ENCODE measurements around the gene DHRS3. TPM values are rescaled to one million over a fixed set of nuclear protein-coding genes. Genes with fewer than 3 reads are reported as not detected.

The DHRS3 gene
- total and polyA plus RNA-seq, 8 donors: 15.1 to 103 (median 58.2) TPM

DNA sequence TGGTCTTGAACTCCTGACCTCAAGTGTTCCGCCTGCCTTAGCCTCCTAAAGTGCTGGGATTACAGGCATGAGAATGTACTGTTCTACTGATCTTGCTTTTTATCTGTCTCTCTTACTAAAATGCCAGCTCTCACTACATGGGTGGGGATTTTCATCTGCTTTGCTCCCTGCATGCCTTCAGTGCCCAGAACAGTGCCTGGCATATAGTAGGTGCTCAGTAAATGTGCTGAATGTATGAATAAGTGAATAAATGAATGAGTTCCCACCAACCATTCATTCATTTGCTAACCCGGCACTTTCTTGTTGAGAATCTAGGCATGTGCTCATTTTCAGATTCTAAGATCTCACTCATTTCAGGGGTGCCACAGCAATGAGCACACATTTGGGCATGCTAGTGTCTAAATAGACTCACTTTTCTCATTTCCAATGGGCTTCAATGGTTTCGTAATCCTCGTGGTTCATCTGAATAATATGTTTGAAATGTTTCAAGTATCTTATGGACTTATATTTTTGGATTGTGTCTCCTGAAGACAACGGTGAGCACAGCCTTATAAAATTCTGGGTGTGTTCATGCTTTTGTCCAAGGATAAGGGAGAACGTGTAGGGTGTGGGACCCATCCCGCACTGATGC lies 7.6 kb downstream of the DHRS3 start:
- Histone ChIP-seq H3K9me3 (peaks cover 0 to 5% (median 0%) of the 10 kb centered on the region in 4 donors), H3K27me3 (no peaks in the 10 kb centered on the region), H3K27ac (peak overlapping the region in 2 of 5 donors; percentile 27 to 34), H3K4me3 (no peak overlapping the region), H3K4me1 (peaks cover 44 to 77% (median 62%) of the 10 kb centered on the region in 4 donors), H3K36me3 (peaks cover 10 to 64% (median 51%) of the 10 kb centered on the region in 4 donors)
- 84 to 92% (median 87%) methylated on average over 7 of the region's 7 CpGs for WGBS, 5 donors
- DNase-seq: no peak
- intact Hi-C loops (cut with DNase I; ENCODE audit: low total_unique reads): no loop called here
- TF ChIP-seq POLR2AphosphoS5 (IDR thresholded peaks at IDR 0.05): no peak
- no peak for TF ChIP-seq EP300 (IDR thresholded peaks at IDR 0.05)
- TF ChIP-seq CTCF (IDR thresholded peaks at IDR 0.05): no peak
- TF ChIP-seq POLR2A (IDR thresholded peaks at IDR 0.05): no peak

DNA sequence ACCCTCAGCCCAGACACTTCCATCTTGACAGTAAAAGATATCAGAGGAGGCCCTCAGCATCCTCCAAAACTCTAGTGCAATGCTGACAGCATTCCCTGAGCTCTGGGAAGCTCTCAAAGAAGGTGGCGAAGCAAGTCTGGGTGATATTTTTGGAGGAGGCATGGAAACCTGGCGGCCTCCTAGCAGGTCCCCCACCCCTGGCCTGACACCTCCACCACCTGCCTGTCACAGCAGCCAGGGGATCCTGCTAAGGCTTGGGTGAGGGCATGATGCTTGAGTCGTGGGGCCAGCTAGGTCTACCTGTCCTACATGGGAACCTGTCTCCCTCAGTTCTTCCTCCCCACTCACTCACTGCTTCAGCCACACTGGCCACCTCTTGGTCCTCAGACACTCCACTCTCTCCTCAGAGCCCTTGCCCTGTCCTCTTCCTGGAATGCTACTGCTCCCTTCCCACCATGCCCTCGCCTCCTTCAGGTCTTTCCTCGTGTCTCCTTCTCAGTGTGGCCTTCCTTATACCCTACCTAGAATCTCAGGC lies 8.5 kb downstream of the DHRS3 start:
- TF ChIP-seq POLR2A (IDR thresholded peaks at IDR 0.05) (no peak), POLR2AphosphoS5 (IDR thresholded peaks at IDR 0.05) (no peak), CTCF (IDR thresholded peaks at IDR 0.05) (no peak), EP300 (IDR thresholded peaks at IDR 0.05) (no peak)
- no peaks in the 10 kb centered on the region for H3K27me3 ChIP-seq
- no peak overlapping the region for H3K4me3 ChIP-seq
- peak overlapping the region; percentile 10 to 62 (median 47) for H3K27ac ChIP-seq
- intact Hi-C loops (cut with DNase I; ENCODE audit: low total_unique reads): no loop called here
- 74 to 86% (median 76%) methylated on average over 5 of the region's 5 CpGs for WGBS, 5 donors
- peaks cover 10 to 64% (median 51%) of the 10 kb centered on the region in 4 donors for H3K36me3 ChIP-seq
- peaks cover 0 to 5% (median 0%) of the 10 kb centered on the region in 4 donors for H3K9me3 ChIP-seq
- DNase-seq: no peak
- peaks cover 45 to 77% (median 60%) of the 10 kb centered on the region in 4 donors for H3K4me1 ChIP-seq

DNA sequence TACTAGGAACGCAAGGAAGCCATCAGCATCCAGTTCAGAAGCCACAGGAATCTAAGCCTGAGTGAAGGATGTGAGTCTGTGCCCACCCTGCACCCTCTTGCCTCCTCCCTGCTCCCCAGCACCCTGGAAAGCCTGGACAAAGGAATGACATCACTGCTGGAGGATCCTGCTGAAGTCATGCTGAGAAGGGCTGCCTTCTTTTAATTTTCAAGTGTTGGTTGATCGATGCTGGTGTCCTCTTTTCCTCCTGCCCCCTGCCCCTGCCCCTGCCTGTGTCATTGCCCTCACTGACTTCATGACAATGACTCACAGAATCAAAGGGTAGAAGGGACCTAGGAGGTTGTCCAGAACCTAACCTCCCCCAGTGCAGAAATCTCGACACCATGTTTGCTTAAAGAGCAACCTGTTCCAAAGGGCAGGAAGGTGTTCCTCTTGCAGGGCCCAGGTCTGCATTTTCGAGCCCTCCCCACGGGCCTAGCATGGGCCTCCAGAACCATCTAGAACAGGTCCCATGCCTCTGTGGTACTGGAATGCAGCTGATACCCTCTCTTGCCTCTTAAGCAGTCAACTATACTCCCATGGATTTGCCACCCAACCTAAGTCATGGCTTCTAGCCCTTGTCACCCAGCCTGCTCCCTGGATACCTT lies 9.6 kb downstream of the DHRS3 start:
- 50 to 79% (median 64%) methylated on average over 5 of the region's 5 CpGs for WGBS, 5 donors
- Histone ChIP-seq H3K27ac (peak overlapping the region in 4 of 5 donors; percentile 10 to 62 (median 53)), H3K9me3 (peaks cover 0 to 5% (median 0%) of the 10 kb centered on the region in 4 donors)

More for the DNA sequence above, 9.6 kb downstream of the DHRS3 start:
- peaks cover 44 to 77% (median 60%) of the 10 kb centered on the region in 4 donors for H3K4me1 ChIP-seq
- no peak overlapping the region for H3K4me3 ChIP-seq
- intact Hi-C loops (cut with DNase I; ENCODE audit: low total_unique reads): no loop called here
- no peaks in the 10 kb centered on the region for H3K27me3 ChIP-seq
- no peak for DNase-seq
- TF ChIP-seq EP300 (IDR thresholded peaks at IDR 0.05) (no peak), POLR2A (IDR thresholded peaks at IDR 0.05) (no peak), CTCF (IDR thresholded peaks at IDR 0.05) (no peak), POLR2AphosphoS5 (IDR thresholded peaks at IDR 0.05) (no peak)
- H3K36me3 ChIP-seq: peaks cover 10 to 67% (median 53%) of the 10 kb centered on the region in 4 donors
